HepG2 (cell line): ENCODE results near the gene NME1. TPM values are rescaled to one million over a fixed set of nuclear protein-coding genes. Genes with fewer than 3 reads are reported as not detected.

ENCODE experiments used
- ARNTL ChIP-seq: sonication (generic); formaldehyde crosslinking; IDR thresholded peaks from 2 replicates; pipeline ENCODE4 v1.4.0; 2020; ENCODE audit warnings: mild to moderate bottlenecking, missing genetic modification reagents
- DRAP1 ChIP-seq: IDR thresholded peaks from 2 replicates; pipeline ENCODE4 v1.6.1; 2016; ENCODE audit warnings: missing genetic modification reagents, missing compliant biosample characterization
- FOXA1 ChIP-seq, 2 experiments: fragments of 450-650 bp in 1 of 2; sonication (generic) in 1 of 2; formaldehyde crosslinking in 1 of 2; IDR thresholded peaks; 2 replicates each; pipeline versions ENCODE4 v1.4.0 to v1.6.1; 2016 to 2020; ENCODE audit warnings: missing genetic modification reagents in 1 of 2
- HINFP ChIP-seq: sonication (generic); formaldehyde crosslinking; IDR thresholded peaks from 2 replicates; pipeline ENCODE4 v1.4.0; 2020; ENCODE audit warnings: low read depth, mild to moderate bottlenecking, missing genetic modification reagents
- HNRNPK ChIP-seq: fragments of 200-400 bp; formaldehyde crosslinking; IDR thresholded peaks from 2 replicates; pipeline ENCODE4 v1.6.1; 2018; ENCODE audit warnings: low read length, low read depth, moderate library complexity, mild to moderate bottlenecking; ENCODE audit not compliant: poor library complexity, severe bottlenecking
- KLF12 ChIP-seq: sonication (generic); formaldehyde crosslinking; IDR thresholded peaks from 2 replicates; pipeline ENCODE4 v1.4.0; 2020; ENCODE audit warnings: missing genetic modification reagents, borderline replicate concordance
- LCORL ChIP-seq, 2 experiments: fragments of 450-650 bp in 1 of 2; sonication (generic) in 1 of 2; formaldehyde crosslinking in 1 of 2; IDR thresholded peaks; 2 replicates each; pipeline versions ENCODE4 v1.5.0 to v1.6.1; 2017 to 2020; ENCODE audit warnings: antibody characterized with exemption in 1 of 2, missing genetic modification reagents in 1 of 2
- MEF2D ChIP-seq: sonication (generic); formaldehyde crosslinking; IDR thresholded peaks from 2 replicates; pipeline ENCODE4 v1.5.1; 2020; ENCODE audit warnings: mild to moderate bottlenecking, missing genetic modification reagents
- NAIF1 ChIP-seq: sonication (generic); formaldehyde crosslinking; IDR thresholded peaks from 2 replicates; pipeline ENCODE4 v1.5.0; 2020; ENCODE audit warnings: mild to moderate bottlenecking, missing genetic modification reagents, borderline replicate concordance
- NFYB ChIP-seq: sonication (generic); formaldehyde crosslinking; IDR thresholded peaks from 2 replicates; pipeline ENCODE4 v1.4.0; 2020; ENCODE audit warnings: missing genetic modification reagents
- SOX13 ChIP-seq, 3 experiments: fragments of 450-650 bp in 1 of 3; sonication (generic) in 1 of 3; formaldehyde crosslinking in 1 of 3; IDR thresholded peaks in 2 of 3; conservative IDR thresholded peaks in 1 of 3; 2 replicates each; pipeline versions ENCODE4 v1.5.0 to v1.6.1; 2016 to 2020; ENCODE audit warnings: antibody characterized with exemption in 1 of 3, mild to moderate bottlenecking in 1 of 3, missing compliant biosample characterization in 1 of 3, missing genetic modification reagents in 1 of 3, moderate library complexity in 1 of 3
- SRSF9 ChIP-seq: fragments of 200-400 bp; formaldehyde crosslinking; IDR thresholded peaks from 2 replicates; pipeline ENCODE4 v1.6.1; 2018; ENCODE audit warnings: borderline replicate concordance, mild to moderate bottlenecking, low read depth, low read length; ENCODE audit not compliant: insufficient read depth, poor library complexity, severe bottlenecking
- TARDBP ChIP-seq: sonication (generic); formaldehyde crosslinking; IDR thresholded peaks from 2 replicates; pipeline ENCODE4 v1.8.0; 2022; ENCODE audit warnings: mild to moderate bottlenecking, missing genetic modification reagents
- TFAP4 ChIP-seq: sonication (generic); IDR thresholded peaks from 2 replicates; pipeline ENCODE4 v1.6.1; 2016; ENCODE audit warnings: low read depth, borderline replicate concordance
- THAP8 ChIP-seq: sonication (generic); formaldehyde crosslinking; IDR thresholded peaks from 2 replicates; pipeline ENCODE4 v1.5.1; 2020; ENCODE audit warnings: missing genetic modification reagents, mild to moderate bottlenecking, borderline replicate concordance
- ZFP36 ChIP-seq: fragments of 150-350 bp; IDR thresholded peaks from 2 replicates; pipeline ENCODE4 v1.6.1; 2018; ENCODE audit warnings: borderline replicate concordance, low read length, low read depth; ENCODE audit not compliant: partially characterized antibody
- ZNF12 ChIP-seq: sonication (generic); formaldehyde crosslinking; IDR thresholded peaks from 2 replicates; pipeline ENCODE4 v1.5.0; 2020; ENCODE audit warnings: missing genetic modification reagents
- ZNF607 ChIP-seq: sonication (generic); formaldehyde crosslinking; IDR thresholded peaks from 2 replicates; pipeline ENCODE4 v1.5.1; 2020; ENCODE audit warnings: missing genetic modification reagents, mild to moderate bottlenecking, borderline replicate concordance
- ZXDC ChIP-seq: sonication (generic); formaldehyde crosslinking; IDR thresholded peaks from 2 replicates; pipeline ENCODE4 v1.5.0; 2020; ENCODE audit warnings: mild to moderate bottlenecking, missing genetic modification reagents
- polyA plus RNA-seq, 8 experiments: library from polyadenylated mRNA; depleted of rRNA in 3 of 8; stranded (reverse) in 7 of 8; unstranded in 1 of 8; fragments of >200 nt; fragmentation: Illumina TruSeq in 4 of 8; extraction: Trizol in 4 of 8; gene quantifications; 2 replicates each; pipeline versions ENCODE4 v1.2.1 to v1.2.3, GENCODE V29; 2011 to 2016; ENCODE audit warnings: low read depth in 4 of 8, missing spikeins in 1 of 8, mixed read lengths in 1 of 8; ENCODE audit not compliant: insufficient read depth in 1 of 8
- total RNA-seq, 5 experiments: library from RNA; depleted of rRNA; stranded (reverse); fragments of >200 nt; fragmentation: Illumina TruSeq; extraction: Trizol; gene quantifications; 2 replicates each; pipeline ENCODE4 v1.2.3, GENCODE V29; 2016; ENCODE audit warnings: low read depth in 1 of 5

Gene NME1
- total and polyA plus RNA-seq, 2 of the 13 experiments (the other 11 are each of a cell fraction or from before 2014, with no cell fraction given), result 295 to 516 TPM

GRCh38 chr17:51166987-51167931 is 13.9 kb downstream of the NME1 start (continued):
- TF ChIP-seq HINFP (CRISPR knock-in tag) (0 out of 2 replicates have a peak, but pooled peaks have one; percentile 18), HNRNPK (no peak), LCORL (IDR thresholded peaks at IDR 0.05) (no peak), LCORL (CRISPR knock-in tag; IDR thresholded peaks at IDR 0.05) (no peak; the same call in 1 of the 2 replicates), TARDBP (CRISPR knock-in tag) (peak; percentile 74; the same call in 1 of the 2 replicates), ARNTL (CRISPR knock-in tag) (no peak; the same call in 1 of the 2 replicates), DRAP1 (CRISPR knock-in tag) (no peak), NFYB (CRISPR knock-in tag) (no peak), NAIF1 (CRISPR knock-in tag) (0 out of 2 replicates have a peak, but pooled peaks have one; percentile 66), SOX13 (IDR thresholded peaks at IDR 0.05) (no peak), SOX13 (CRISPR knock-in tag; conservative IDR thresholded peaks at IDR 0.05 in 1 of 2, IDR thresholded peaks at IDR 0.05 in 1 of 2) (no peak), TFAP4 (no peak), KLF12 (peak; percentile 58; the same call in 1 of the 2 replicates), FOXA1 (IDR thresholded peaks at IDR 0.05) (no peak), FOXA1 (CRISPR knock-in tag; IDR thresholded peaks at IDR 0.05) (no peak), SRSF9 (no peak), ZNF12 (CRISPR knock-in tag) (no peak), ZFP36 (no peak), ZNF607 (CRISPR knock-in tag) (no peak; the same call in 1 of the 2 replicates), MEF2D (CRISPR knock-in tag) (peak; percentile 68; the same call in 1 of the 2 replicates), ZXDC (no peak), THAP8 (CRISPR knock-in tag) (0 out of 2 replicates have a peak, but pooled peaks have one; percentile 66)
